Measurements from ENCODE around the gene HOXD9.
A peak's percentile ranks its signal among the peaks of the same experiment; 100 is the strongest.

The HOXD9 gene

DNA sequence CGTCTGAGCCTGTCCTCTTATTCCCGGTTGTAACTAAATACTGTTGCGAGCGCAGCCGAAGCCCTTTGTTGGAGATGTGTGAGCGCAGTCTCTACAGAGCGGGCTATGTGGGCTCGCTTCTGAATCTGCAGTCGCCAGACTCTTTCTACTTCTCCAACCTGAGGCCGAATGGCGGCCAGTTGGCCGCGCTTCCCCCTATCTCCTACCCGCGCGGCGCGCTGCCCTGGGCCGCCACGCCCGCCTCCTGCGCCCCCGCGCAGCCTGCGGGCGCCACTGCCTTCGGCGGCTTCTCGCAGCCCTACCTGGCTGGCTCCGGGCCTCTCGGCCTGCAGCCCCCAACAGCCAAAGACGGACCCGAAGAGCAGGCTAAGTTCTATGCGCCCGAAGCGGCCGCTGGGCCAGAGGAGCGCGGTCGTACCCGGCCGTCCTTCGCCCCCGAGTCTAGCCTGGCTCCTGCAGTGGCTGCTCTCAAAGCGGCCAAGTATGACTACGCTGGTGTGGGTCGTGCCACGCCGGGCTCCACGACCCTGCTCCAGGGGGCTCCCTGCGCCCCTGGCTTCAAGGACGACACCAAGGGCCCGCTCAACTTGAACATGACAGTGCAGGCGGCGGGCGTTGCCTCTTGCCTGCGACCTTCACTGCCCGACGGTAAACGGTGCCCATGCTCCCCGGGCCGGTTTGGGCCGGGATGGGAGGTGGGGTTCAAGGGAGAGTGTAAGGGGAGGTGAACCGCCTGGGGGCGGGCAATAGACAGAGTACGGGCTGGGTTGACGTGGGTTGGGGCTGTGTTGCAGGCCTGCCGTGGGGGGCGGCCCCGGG, 22.6 kb upstream of the HOXD9 start, which contains the start of gene HOXD12:
TSS of gene HOXD12 (plus strand) at position 68 of the 819 bp plus-strand sequence. CDS start at position 75, 7 bp downstream.
- Mint-ChIP-seq H3K4me1 (ENCODE audit: low read depth) (peaks cover 14% of the 10 kb centered on the region), H3K27ac (no peak within 1 kb of the TSS), H3K9me3 (no peaks in the 10 kb centered on the region), H3K27me3 (ENCODE audit: low read depth) (peaks cover 95% of the 10 kb centered on the region), H3K36me3 (ENCODE audit: low read depth) (peaks cover 2% of the 10 kb centered on the region), H3K4me3 (no peak within 1 kb of the TSS)

DNA sequence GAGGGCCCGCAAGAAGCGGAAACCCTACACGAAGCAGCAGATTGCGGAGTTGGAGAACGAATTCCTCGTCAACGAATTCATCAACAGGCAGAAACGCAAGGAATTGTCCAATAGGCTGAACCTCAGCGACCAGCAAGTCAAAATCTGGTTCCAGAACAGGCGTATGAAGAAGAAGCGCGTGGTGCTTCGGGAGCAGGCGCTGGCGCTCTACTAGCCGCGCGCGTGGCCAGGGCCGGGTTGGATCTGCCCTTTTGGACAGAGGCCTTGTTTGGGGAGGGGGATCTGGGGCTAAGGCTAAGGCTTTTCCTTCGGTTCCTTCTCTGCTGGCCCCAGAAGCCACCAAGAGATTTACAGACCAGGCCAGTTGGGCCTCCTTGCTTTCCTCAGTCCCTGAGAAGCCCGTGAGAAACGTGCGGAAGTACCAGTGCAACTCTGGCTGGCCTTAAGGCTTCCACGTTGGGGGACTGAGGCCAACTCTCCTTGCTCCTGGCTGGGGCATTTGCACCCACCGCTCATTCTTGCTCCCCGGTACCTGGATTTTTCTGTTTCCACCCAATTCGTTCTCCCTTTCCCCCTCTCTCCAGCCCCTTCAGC, 21.9 kb upstream of the HOXD9 start:
- peaks cover 2% of the 10 kb centered on the region for H3K36me3 Mint-ChIP-seq (ENCODE audit: low read depth)
- H3K4me1 Mint-ChIP-seq (ENCODE audit: low read depth), result peaks cover 14% of the 10 kb centered on the region
- no peaks in the 10 kb centered on the region for H3K9me3 Mint-ChIP-seq
- no peak overlapping the region for H3K27ac Mint-ChIP-seq
- no peak overlapping the region for H3K4me3 Mint-ChIP-seq
- peaks cover 95% of the 10 kb centered on the region for H3K27me3 Mint-ChIP-seq (ENCODE audit: low read depth)

DNA sequence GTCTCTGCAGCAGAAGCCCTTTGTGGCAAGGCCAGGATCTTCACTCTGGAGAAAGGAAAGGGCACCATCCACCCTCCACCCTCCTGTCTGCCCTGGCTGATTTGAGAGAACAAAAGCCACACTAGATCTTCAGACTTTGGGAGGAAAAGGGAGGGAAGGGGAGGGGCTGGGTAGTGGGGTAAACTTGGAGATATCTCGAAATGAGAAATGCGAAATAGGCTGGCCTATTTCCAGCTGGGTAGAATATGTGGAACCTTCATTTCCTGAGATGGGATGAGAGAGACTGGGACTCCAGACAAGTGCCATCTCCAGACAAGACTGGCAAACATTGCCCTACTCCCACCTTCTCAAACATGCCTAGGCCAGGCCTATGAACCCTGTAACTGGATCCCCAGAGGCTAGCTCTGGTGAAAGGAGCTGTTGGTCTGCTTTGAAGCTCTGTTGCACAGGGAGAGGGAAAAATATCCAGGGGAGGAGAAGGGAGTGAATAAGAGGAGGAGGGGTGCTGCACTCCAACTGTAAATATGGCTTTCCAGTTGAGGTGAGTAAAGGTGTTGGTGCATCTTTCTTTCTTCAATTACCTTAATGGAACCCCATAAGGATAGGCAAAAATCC, 21.2 kb upstream of the HOXD9 start:
- Mint-ChIP-seq H3K9me3 (no peaks in the 10 kb centered on the region), H3K27ac (no peak overlapping the region), H3K4me3 (no peak overlapping the region), H3K36me3 (ENCODE audit: low read depth) (peaks cover 2% of the 10 kb centered on the region), H3K4me1 (ENCODE audit: low read depth) (peaks cover 15% of the 10 kb centered on the region), H3K27me3 (ENCODE audit: low read depth) (peaks cover 95% of the 10 kb centered on the region)

- Mint-ChIP-seq H3K27ac (no peak overlapping the region), H3K4me3 (peak overlapping the region; percentile 3), H3K4me1 (ENCODE audit: low read depth) (peaks cover 12% of the 10 kb centered on the region), H3K36me3 (ENCODE audit: low read depth) (no peaks in the 10 kb centered on the region), H3K9me3 (no peaks in the 10 kb centered on the region), H3K27me3 (ENCODE audit: low read depth) (peaks cover 92% of the 10 kb centered on the region)
Measured at GRCh38 chr2:176101842-176102241, 20.7 kb upstream of the HOXD9 start.

GRCh38 chr2:176102309-176102866, 20.1 kb upstream of the HOXD9 start:
- H3K9me3 Mint-ChIP-seq, result no peaks in the 10 kb centered on the region
- peaks cover 90% of the 10 kb centered on the region for H3K27me3 Mint-ChIP-seq (ENCODE audit: low read depth)
- no peaks in the 10 kb centered on the region for H3K36me3 Mint-ChIP-seq (ENCODE audit: low read depth)
- H3K27ac Mint-ChIP-seq, result no peak overlapping the region
- peaks cover 8% of the 10 kb centered on the region for H3K4me1 Mint-ChIP-seq (ENCODE audit: low read depth)
- peak overlapping the region; percentile 3 for H3K4me3 Mint-ChIP-seq

DNA sequence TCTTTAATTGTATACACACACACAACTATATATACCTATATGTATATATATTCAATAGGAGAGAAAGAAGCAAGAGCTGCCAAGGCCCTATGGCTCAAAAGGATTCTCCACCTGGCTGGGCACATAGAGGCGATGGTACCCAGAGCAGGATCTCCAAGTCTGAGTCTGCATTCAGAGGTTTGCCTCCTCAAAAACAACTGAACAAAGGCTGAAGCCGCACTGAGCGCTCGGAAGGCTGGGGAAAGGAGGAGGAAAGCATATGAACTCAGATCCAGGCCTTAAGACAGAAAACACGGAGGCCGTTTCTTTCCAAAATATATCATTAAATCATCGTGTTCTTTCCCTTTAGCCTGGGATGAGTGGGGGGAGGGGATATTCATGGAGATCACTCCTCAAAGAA, 19.3 kb upstream of the HOXD9 start:
- Mint-ChIP-seq H3K27ac (no peak overlapping the region), H3K4me1 (ENCODE audit: low read depth) (peaks cover 4% of the 10 kb centered on the region), H3K4me3 (no peak overlapping the region), H3K27me3 (ENCODE audit: low read depth) (peaks cover 84% of the 10 kb centered on the region), H3K36me3 (ENCODE audit: low read depth) (no peaks in the 10 kb centered on the region), H3K9me3 (no peaks in the 10 kb centered on the region)

- no peaks in the 10 kb centered on the region for H3K36me3 Mint-ChIP-seq (ENCODE audit: low read depth)
- H3K9me3 Mint-ChIP-seq, result no peaks in the 10 kb centered on the region
- no peak overlapping the region for H3K4me3 Mint-ChIP-seq
- H3K27ac Mint-ChIP-seq, result no peak overlapping the region
- H3K4me1 Mint-ChIP-seq (ENCODE audit: low read depth), result peaks cover 5% of the 10 kb centered on the region
- peaks cover 86% of the 10 kb centered on the region for H3K27me3 Mint-ChIP-seq (ENCODE audit: low read depth)
Measured at GRCh38 chr2:176103742-176104315, 18.7 kb upstream of the HOXD9 start.

DNA sequence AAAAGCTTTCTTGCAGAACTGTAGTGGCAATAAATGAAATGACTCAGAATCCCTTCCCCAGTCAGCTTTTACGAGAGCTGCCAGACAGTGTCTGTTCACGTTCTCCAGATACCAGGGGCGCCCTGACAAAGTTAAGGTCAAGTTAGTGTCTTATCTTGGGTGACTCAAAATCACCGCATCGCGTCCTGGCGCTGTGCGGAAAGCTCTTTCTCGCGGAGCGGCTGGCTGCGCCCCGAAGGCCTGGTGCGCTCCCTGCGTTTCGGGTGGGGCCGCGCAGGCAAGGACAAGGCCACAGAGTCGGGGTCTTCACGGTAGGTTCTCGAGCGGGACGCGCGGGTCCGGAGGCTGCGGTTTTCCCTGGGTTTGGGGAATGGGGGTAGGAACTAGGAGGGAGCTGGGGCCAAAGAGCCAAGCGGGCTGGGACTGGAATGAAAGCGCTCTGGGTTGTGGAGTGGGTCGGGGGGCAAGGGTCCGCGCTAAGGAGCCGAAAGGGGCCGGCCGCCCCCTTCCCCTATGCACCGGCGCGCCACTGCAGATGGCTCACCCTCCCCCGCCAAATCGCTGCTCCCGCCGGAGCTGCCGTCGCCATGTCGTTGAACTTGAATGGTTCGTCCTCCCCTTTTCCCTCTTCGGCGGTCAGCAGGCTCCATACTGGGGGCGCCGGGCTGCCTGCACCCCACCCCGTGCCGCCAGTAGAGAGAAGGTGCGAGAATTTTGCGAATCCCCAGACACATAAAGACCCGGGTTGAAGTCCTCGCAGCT, 18.0 kb upstream of the HOXD9 start:
- Mint-ChIP-seq H3K27me3 (ENCODE audit: low read depth) (peaks cover 86% of the 10 kb centered on the region), H3K27ac (peak overlapping the region; percentile 32), H3K4me3 (no peak overlapping the region), H3K36me3 (ENCODE audit: low read depth) (no peaks in the 10 kb centered on the region), H3K4me1 (ENCODE audit: low read depth) (peaks cover 8% of the 10 kb centered on the region), H3K9me3 (peaks cover 2% of the 10 kb centered on the region)

GRCh38 chr2:176105078-176105729, 17.3 kb upstream of the HOXD9 start:
- Mint-ChIP-seq H3K9me3 (peaks cover 3% of the 10 kb centered on the region), H3K4me1 (ENCODE audit: low read depth) (peaks cover 8% of the 10 kb centered on the region), H3K36me3 (ENCODE audit: low read depth) (no peaks in the 10 kb centered on the region), H3K27ac (peak overlapping the region; percentile 67), H3K4me3 (no peak overlapping the region), H3K27me3 (ENCODE audit: low read depth) (peaks cover 88% of the 10 kb centered on the region)

- Mint-ChIP-seq H3K4me1 (ENCODE audit: low read depth) (peaks cover 8% of the 10 kb centered on the region), H3K4me3 (peak overlapping the region; percentile 8), H3K36me3 (ENCODE audit: low read depth) (no peaks in the 10 kb centered on the region), H3K27ac (peak overlapping the region; percentile 67), H3K9me3 (peaks cover 3% of the 10 kb centered on the region), H3K27me3 (ENCODE audit: low read depth) (peaks cover 89% of the 10 kb centered on the region)
Measured at GRCh38 chr2:176105730-176106580, 16.6 kb upstream of the HOXD9 start.

DNA sequence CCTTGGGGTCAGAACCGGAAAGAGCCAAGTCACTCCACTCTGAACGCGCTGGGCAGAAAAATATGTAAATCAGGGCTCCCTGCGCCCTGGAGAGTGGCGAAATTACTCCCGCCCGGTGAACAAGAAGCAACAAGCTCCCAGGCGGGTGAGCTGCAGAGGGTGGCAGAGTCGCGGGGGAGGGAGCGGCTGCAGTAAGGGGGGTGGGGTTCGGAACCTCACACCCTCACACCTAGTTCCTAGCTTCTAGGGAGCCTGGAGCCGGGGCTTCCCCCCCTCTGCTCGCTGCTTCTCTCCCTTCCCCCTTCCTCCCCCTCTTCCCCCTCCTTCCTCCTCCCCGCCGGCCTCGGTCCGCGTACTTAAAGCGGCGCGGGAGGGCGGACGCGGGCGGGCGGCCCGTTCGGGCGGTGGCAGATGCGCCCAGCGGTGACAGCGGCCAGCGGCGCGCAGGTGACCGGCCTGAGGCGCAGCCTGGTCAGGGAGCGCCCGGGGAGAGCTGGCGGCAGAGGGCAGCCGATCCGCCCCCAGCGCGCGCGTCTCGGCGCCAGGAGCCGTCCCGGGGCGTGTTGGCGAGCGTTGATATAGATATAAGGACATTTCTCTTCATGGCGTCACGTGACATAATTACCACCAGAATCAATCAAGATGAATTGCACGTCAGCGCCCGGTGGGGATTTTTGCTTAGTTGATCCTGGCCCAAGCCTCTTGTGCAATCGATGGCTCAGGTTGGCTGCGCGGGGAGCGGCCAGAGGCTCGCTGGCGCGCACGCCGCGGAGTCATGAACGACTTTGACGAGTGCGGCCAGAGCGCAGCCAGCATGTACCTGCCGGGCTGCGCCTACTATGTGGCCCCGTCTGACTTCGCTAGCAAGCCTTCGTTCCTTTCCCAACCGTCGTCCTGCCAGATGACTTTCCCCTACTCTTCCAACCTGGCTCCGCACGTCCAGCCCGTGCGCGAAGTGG, 15.7 kb upstream of the HOXD9 start, which contains the start of gene HOXD11:
TSS of gene HOXD11 (plus strand) at position 700 of the 959 bp plus-strand sequence. CDS start at position 776, 76 bp downstream.
- peaks cover 89% of the 10 kb centered on the region for H3K27me3 Mint-ChIP-seq (ENCODE audit: low read depth)

GRCh38 chr2:176107731-176108181, 14.8 kb upstream of the HOXD9 start:
- peaks cover 8% of the 10 kb centered on the region for H3K4me1 Mint-ChIP-seq (ENCODE audit: low read depth)
- no peak overlapping the region for H3K27ac Mint-ChIP-seq
- H3K27me3 Mint-ChIP-seq (ENCODE audit: low read depth), result peaks cover 89% of the 10 kb centered on the region

More for the DNA sequence above, 15.7 kb upstream of the HOXD9 start, which contains the start of gene HOXD11:
- Mint-ChIP-seq H3K36me3 (ENCODE audit: low read depth) (no peaks in the 10 kb centered on the region), H3K4me1 (ENCODE audit: low read depth) (peaks cover 8% of the 10 kb centered on the region), H3K4me3 (peak within 1 kb of the TSS; percentile 8), H3K27ac (peak within 1 kb of the TSS; percentile 67), H3K9me3 (peaks cover 3% of the 10 kb centered on the region)

More at GRCh38 chr2:176107731-176108181, 14.8 kb upstream of the HOXD9 start:
- Mint-ChIP-seq H3K36me3 (ENCODE audit: low read depth) (no peaks in the 10 kb centered on the region), H3K9me3 (peaks cover 3% of the 10 kb centered on the region), H3K4me3 (no peak overlapping the region)

Measured in T-helper 1 cell treated with Interleukin-12 subunit alpha and Interleukin-12 subunit beta and Interleukin-4 antibody, amounts not matched to agents 30 μg/mL and 1 μg/mL, for 36 hours (primary cell).